Caki2 (cell line): ENCODE data around the gene FZR1. TPM values are rescaled to one million over a fixed set of nuclear protein-coding genes. Genes with fewer than 3 reads are reported as not detected.
"Not testable (repeated sequence)": the region's sequence is repeated elsewhere in the genome, so short reads cannot be mapped to it uniquely, and the experiment has no call there.

ENCODE experiments used
- DNase-seq: peaks from one replicate; pipeline ENCODE4 v3.0.0-alpha.2; 2015; ENCODE audit warnings: low read depth
- in situ Hi-C: cut with HindIII; loops from 2 replicates; pipeline ENCODE4 v1.10.0; 2016; ENCODE audit warnings: low sequenced_read_pairs, low pct_unique_long_range_greater_than_20kb, mixed read lengths
- total RNA-seq: library from RNA; depleted of rRNA; stranded (reverse); fragments of >200 nt; shearing (Covaris generic); gene quantifications from 2 replicates; pipeline ENCODE4 v1.2.3, GENCODE V29; 2014; ENCODE audit warnings: low replicate concordance

Gene FZR1
- total RNA-seq, 1 experiment from 2014 or later, result 23.0 TPM

GRCh38 chr19:3523361-3524077, 17.4 kb downstream of the FZR1 start:
- in situ Hi-C loops, result no loop called here
- DNase-seq, result no peak

DNA sequence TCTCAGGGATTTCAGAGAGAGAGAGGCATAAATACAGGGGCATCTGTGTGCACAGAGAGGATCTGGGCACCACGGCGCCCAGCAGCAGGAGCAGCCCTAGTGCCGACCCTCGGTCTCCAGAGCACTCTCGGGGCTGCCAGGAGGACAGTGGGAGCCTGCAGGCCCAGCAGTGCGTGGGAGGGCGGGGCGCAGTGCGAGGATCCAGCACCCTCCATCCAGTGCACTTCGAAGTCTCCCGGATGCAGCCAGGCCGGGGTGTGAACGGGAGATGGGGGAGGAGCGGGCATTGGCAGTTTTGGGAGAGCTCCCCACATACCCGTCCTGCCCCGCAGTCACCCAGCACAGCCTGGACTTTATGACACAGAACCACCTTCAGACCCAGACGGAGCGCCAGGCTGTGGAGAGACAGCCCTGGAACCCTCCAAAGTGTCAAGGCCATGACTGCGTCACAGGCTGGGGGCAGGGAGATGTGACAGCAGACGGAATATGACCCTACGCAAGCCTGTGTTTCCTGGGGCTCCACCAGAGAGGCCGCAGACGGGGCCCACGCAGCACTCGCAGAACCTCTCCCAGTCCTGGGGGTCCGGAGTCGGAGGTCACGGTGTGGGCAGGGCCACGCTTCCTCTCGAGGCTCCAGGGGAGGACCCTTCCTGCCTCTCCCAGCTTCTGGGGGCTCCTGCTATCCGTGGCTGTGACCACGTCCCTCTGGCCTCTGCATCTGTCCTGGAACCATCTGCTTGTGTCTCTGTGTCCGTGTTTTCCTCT, 18.1 kb downstream of the FZR1 start:
- in situ Hi-C loops, result no loop called here

DNA sequence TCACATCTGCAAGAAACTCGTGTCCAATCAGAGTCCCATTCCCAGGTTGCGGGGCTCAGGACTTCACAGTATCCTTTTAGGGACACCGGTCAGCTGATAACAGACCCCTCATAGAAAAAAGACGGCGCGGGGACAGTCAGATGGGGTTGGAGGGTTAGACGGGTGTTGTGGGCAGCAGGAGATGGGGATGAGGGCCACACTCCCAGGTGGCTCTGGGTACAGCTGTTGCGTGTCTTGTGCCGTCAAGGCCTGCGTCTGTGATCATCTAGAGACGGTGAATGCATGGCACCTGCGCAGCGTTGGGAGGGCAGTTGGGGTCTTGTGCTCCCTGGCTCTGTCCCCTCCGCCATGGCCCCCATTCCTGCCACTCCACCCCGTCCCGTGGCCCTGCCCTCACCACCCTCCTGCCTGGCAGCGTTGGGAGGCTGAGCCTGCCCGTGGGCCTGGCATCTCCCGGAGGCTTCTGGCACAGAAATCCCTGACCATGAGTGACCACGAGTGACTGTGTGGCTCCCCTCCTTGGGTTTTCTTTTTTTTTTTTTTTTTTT, 18.9 kb downstream of the FZR1 start:
- no peak for DNase-seq
- in situ Hi-C loops, result no loop called here

More for the DNA sequence above, 18.1 kb downstream of the FZR1 start:
- DNase-seq, result no peak

DNA sequence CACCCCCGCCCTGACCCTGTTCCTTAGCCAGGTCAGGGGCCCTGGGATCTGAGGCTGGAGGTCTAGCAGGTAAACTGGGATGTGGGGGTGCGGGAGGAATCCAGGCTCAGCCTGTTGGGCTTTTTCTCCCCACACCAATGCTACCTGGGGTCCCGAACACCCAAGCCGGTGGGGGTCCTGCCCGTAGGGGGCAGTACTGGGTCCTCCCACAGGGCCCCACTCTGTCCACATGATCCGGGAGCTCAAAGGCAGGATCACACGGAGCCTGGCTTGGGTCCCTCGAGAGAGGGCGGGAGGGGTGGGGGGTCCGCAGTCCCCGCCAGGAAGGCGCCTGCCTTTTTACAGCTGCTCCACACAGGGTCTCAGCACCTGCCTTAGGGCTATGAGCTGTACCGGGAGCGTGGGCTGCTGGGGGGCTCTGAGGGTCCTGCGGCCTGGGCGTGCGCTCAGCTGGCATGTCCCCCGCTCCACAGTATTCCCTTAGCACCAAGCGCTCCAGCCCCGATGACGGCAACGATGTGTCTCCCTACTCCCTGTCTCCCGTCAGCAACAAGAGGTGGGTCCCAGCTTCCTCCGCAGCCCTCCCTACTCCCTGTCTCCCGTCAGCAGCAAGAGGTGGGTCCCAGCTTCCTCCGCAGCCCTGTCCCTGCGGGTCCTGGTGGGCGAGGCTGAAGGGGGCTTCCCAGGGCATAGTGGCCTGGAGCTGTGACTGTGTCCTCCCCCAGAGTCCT, 20.6 kb downstream of the FZR1 start:
- in situ Hi-C loops, result no loop called here

DNA sequence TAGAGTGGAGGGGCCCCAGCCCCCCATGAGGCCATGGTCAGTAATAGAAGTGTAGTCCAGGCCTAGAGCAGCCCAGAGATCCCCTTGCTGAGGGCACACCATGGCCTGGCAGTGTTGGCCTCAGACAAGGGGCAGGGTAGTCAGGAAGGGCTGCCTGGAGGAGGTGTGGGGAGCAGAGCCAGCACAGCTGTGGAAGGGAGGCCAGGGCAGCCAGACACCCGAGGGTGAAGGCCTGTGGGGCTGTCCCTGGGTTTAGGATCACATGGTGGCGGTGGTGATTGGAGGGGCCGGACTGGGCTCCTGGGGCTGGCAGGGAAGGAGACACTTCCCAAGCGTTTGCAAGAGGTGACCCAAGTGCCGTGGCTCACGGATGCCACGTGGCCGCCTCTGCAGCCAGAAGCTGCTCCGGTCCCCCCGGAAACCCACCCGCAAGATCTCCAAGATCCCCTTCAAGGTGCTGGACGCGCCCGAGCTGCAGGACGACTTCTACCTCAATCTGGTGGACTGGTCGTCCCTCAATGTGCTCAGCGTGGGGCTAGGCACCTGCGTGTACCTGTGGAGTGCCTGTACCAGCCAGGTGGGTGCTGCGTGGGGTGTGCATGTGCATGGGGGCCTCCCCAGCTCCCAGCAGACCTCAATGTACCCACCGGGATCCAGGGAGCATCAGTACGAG, 21.3 kb downstream of the FZR1 start:
- DNase-seq, result no peak
- in situ Hi-C loops, result no loop called here

More for the DNA sequence above, 20.6 kb downstream of the FZR1 start:
- DNase-seq, result no peak

GRCh38 chr19:3528080-3528479, 22.0 kb downstream of the FZR1 start:
- in situ Hi-C loops, result no loop called here
- DNase-seq, result no peak

DNA sequence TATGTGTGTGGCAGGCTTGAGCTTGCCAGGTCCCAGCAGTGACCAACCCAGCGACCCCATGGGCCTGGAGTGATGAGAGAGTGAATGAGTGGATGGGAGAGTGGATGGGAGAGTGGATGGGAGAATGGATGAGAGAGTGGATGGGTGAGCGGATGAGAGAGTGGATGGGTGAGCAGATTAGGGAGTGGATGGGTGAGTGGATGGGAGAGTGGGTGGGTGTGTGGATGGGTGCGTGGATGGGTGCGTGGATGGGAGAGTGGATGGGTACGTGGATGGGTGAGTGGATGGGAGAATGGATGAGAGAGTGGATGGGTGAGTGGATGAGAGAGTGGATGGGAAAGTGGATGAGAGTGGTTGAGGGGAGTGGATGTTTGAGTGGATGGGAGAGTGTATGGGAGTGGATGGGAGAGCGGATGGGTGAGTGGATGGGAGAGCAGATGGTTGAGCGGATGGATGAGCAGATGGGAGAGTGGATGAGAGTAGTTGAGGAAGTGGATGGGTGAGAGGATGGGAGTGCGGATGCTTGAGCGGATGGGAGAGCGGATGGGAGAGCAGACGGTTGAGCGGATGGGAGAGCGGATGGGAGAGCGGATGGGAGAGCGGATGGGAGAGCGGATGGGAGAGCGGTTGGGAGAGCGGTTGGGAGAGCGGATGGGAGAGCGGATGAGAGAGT, 22.6 kb downstream of the FZR1 start:
- DNase-seq, result no peak
- in situ Hi-C loops, result no loop called here

GRCh38 chr19:3529299-3529698, 23.2 kb downstream of the FZR1 start:
- DNase-seq, in situ Hi-C loops: not testable (repeated sequence)

- DNase-seq, result no peak
- in situ Hi-C loops, result no loop called here
These were observed 24.3 kb downstream of the FZR1 start for GRCh38 chr19:3530389-3530788.

DNA sequence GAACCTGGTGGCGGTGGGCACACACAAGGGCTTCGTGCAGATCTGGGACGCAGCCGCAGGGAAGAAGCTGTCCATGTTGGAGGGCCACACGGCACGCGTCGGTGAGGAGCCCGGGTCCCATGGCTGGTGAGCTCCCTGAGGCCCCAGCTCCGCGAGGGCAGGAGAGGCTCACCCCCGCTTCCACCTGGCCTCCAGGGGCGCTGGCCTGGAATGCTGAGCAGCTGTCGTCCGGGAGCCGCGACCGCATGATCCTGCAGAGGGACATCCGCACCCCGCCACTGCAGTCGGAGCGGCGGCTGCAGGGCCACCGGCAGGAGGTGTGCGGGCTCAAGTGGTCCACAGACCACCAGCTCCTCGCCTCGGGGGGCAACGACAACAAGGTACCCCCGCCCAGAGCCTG, 25.6 kb downstream of the FZR1 start:
- in situ Hi-C loops, result no loop called here
- no peak for DNase-seq

DNA sequence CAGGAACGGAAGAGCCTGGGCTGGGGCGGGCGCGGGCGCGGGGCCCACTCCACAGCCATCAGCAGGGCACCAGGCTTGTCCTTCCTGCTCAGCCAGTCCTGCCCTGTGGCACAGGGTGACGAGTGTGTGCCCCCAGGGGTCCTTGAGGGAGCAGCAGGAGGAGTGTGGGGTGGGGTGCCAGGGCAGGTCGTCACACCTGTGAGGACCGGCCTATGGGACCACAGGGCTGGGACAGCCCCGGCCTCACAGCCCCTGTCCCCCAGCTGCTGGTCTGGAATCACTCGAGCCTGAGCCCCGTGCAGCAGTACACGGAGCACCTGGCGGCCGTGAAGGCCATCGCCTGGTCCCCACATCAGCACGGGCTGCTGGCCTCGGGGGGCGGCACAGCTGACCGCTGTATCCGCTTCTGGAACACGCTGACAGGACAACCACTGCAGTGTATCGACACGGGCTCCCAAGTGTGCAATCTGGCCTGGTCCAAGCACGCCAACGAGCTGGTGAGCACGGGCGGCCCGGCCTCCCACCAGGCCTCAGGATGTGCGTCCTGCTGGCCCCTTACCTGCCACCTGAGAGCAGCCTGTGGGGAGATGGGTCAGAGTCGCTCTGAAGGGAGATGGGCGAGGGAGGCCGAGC, 26.2 kb downstream of the FZR1 start:
- DNase-seq, result no peak
- in situ Hi-C loops, result no loop called here

DNA sequence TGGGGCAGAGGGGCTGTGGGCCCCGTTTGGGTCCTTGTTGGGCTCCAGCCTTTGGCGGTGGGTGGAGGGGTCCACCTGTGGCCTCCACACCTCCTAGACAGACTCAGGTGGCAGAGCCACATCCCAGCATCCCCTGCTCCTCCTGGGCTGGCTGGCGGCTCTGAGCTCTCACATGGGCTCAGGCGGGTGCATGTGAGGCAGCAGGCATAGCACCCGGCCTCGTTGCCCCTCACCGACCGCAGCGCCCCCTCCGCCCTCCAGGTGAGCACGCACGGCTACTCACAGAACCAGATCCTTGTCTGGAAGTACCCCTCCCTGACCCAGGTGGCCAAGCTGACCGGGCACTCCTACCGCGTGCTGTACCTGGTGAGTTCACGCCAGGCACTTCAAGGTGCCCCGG, 26.9 kb downstream of the FZR1 start:
- no peak for DNase-seq
- in situ Hi-C loops, result no loop called here

- DNase-seq, result no peak
- in situ Hi-C loops, result no loop called here
These were observed 27.6 kb downstream of the FZR1 start for GRCh38 chr19:3533563-3534216.

DNA sequence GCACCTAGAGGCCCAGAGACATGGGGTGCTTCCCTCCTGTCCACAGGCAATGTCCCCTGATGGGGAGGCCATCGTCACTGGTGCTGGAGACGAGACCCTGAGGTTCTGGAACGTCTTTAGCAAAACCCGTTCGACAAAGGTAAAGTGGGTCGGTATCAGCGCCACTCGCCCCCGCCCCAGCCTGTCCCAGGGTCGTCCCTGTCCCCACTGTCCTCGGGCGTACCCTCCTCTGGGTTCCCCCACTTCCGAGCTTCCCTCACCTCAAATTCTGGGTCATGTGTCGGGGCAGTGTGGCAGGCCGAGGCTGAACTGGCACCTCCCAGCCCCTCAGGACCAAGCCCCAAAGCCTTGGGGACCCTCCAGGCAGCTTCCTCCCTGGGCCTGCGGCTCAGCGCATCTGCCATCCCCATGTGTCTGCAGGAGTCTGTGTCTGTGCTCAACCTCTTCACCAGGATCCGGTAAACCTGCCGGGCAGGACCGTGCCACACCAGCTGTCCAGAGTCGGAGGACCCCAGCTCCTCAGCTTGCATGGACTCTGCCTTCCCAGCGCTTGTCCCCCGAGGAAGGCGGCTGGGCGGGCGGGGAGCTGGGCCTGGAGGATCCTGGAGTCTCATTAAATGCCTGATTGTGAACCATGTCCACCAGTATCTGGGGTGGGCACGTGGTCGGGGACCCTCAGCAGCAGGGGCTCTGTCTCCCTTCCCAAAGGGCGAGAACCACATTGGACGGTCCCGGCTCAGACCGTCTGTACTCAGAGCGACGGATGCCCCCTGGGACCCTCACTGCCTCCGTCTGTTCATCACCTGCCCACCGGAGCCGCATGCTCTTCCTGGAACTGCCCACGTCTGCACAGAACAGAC, 28.5 kb downstream of the FZR1 start:
- no peak for DNase-seq
- in situ Hi-C loops, result no loop called here

GRCh38 chr19:3535235-3535535, 29.1 kb downstream of the FZR1 start:
- in situ Hi-C loops, result no loop called here
- DNase-seq, result no peak

GRCh38 chr19:3535563-3535965, 29.5 kb downstream of the FZR1 start:
- no peak for DNase-seq
- in situ Hi-C loops, result no loop called here
